Measurements from ENCODE around the gene VAV2.

VAV2 gene

GRCh38 chr9:133950629-133951111 is 41.5 kb downstream of the VAV2 start:
- DNase-seq, result no peak

GRCh38 chr9:133950192-133950591 is 41.9 kb downstream of the VAV2 start:
- no peak for DNase-seq

- DNase-seq, result no peak
Measured at GRCh38 chr9:133949486-133950061, 42.5 kb downstream of the VAV2 start.

- no peak for DNase-seq
Measured at GRCh38 chr9:133948561-133949485, 43.3 kb downstream of the VAV2 start.

- no peak for DNase-seq
Measured at GRCh38 chr9:133948131-133948530, 44.0 kb downstream of the VAV2 start.

GRCh38 chr9:133946840-133947486 is 45.2 kb downstream of the VAV2 start:
- DNase-seq, result no peak

GRCh38 chr9:133945977-133946753 is 46.0 kb downstream of the VAV2 start:
- DNase-seq, result no peak

GRCh38 chr9:133945314-133945975 is 46.7 kb downstream of the VAV2 start:
- DNase-seq, result no peak

GRCh38 chr9:133944746-133945135 is 47.4 kb downstream of the VAV2 start:
- no peak for DNase-seq

- no peak for DNase-seq
Measured at GRCh38 chr9:133943781-133944745, 48.1 kb downstream of the VAV2 start.

- no peak for DNase-seq
Measured at GRCh38 chr9:133943036-133943780, 48.9 kb downstream of the VAV2 start.

- DNase-seq, result no peak
Measured at GRCh38 chr9:133942206-133942975, 49.7 kb downstream of the VAV2 start.

GRCh38 chr9:133939845-133940244 is 52.3 kb downstream of the VAV2 start:
- no peak for DNase-seq

GRCh38 chr9:133939171-133939785 is 52.8 kb downstream of the VAV2 start:
- no peak for DNase-seq

- DNase-seq, result no peak
Measured at GRCh38 chr9:133938753-133939152, 53.4 kb downstream of the VAV2 start.

GRCh38 chr9:133938086-133938485 is 54.0 kb downstream of the VAV2 start:
- no peak for DNase-seq

GRCh38 chr9:133937120-133937519 is 55.0 kb downstream of the VAV2 start:
- DNase-seq, result no peak

GRCh38 chr9:133935328-133936005 is 56.7 kb downstream of the VAV2 start:
- no peak for DNase-seq
